ENCODE results near the gene EHF. TPM values are rescaled to one million over a fixed set of nuclear protein-coding genes. Genes with fewer than 3 reads are reported as not detected.

EHF gene
- total RNA-seq, 1 experiment from 2014 or later = 37.0 TPM

- ChIA-PET POLR2A (ENCODE audit: unreplicated experiment) (no interaction called here), CTCF (no interaction called here)
- Histone ChIP-seq H3K9ac (ENCODE audit: low read length) (no peak overlapping the region), H3K4me2 (ENCODE audit: low read length) (no peak overlapping the region), H3K27ac (ENCODE audit: low read length) (no peak overlapping the region), H3K79me2 (ENCODE audit: low read length) (no peaks in the 10 kb centered on the region), H3K4me1 (ENCODE audit: insufficient read depth, low read length) (peaks cover 26% of the 10 kb centered on the region), H3K9me2 (replicated peaks; ENCODE audit: low read length) (no peaks in the 10 kb centered on the region), H3K9me3 (ENCODE audit: low read length) (no peaks in the 10 kb centered on the region), H3K4me3 (ENCODE audit: low read length) (no peak overlapping the region), H2AFZ (ENCODE audit: low read length) (no peak overlapping the region), H3K27me3 (ENCODE audit: low read length) (no peaks in the 10 kb centered on the region), H4K20me1 (ENCODE audit: low read length) (no peaks in the 10 kb centered on the region), H3K36me3 (ENCODE audit: low read depth, low read length) (peaks cover 4% of the 10 kb centered on the region; the same call in 1 of the 2 replicates), H3F3A (ENCODE audit: low read length, unreplicated experiment) (no peaks in the 10 kb centered on the region)
- no peak for DNase-seq
- BruUV-seq (replicated peaks) = no TSS peak
- ATAC-seq = no peak
- TF ChIP-seq EZH2 (IDR thresholded peaks at IDR 0.05; ENCODE audit: low read length, unreplicated experiment) = no peak
- TF ChIP-seq EZH2phosphoT487 (IDR thresholded peaks at IDR 0.05; ENCODE audit: borderline replicate concordance, low read length) = no peak
- no peak for TF ChIP-seq CTCF (conservative IDR thresholded peaks at IDR 0.05; ENCODE audit: low read depth, low read length)
- intact Hi-C loops (cut with micrococcal nuclease) = no loop called here
Observed at GRCh38 chr11:34595960-34596644, 24.8 kb upstream of the EHF start.

- no peaks in the 10 kb centered on the region for H3K27me3 ChIP-seq (ENCODE audit: low read length)
- DNase-seq = peak; percentile 93
- peak; percentile 87 for ATAC-seq
- no peaks in the 10 kb centered on the region for H3K79me2 ChIP-seq (ENCODE audit: low read length)
- BruUV-seq (replicated peaks) = no TSS peak
- H3K36me3 ChIP-seq (ENCODE audit: low read depth, low read length) = peaks cover 4% of the 10 kb centered on the region; the same call in 1 of the 2 replicates
- intact Hi-C loops (cut with micrococcal nuclease) = loop anchor here (2.0 kb wide), 2 partner anchors 39 to 55 kb away; no protein-coding TSS in a partner anchor
- peak overlapping the region; percentile 92 for H3K27ac ChIP-seq (ENCODE audit: low read length)
- no peaks in the 10 kb centered on the region for H3K9me3 ChIP-seq (ENCODE audit: low read length)
- ChIA-PET POLR2A (ENCODE audit: unreplicated experiment) (no interaction called here), CTCF (no interaction called here)
- TF ChIP-seq EZH2 (IDR thresholded peaks at IDR 0.05; ENCODE audit: low read length, unreplicated experiment) (no peak), EZH2phosphoT487 (IDR thresholded peaks at IDR 0.05; ENCODE audit: borderline replicate concordance, low read length) (no peak)
- peak overlapping the region; percentile 39 for H2AFZ ChIP-seq (ENCODE audit: low read length)
- peak overlapping the region; percentile 59 for H3K9ac ChIP-seq (ENCODE audit: low read length)
- H3K4me3 ChIP-seq (ENCODE audit: low read length) = no peak overlapping the region
- no peaks in the 10 kb centered on the region for H3K9me2 ChIP-seq (replicated peaks; ENCODE audit: low read length)
- H3K4me2 ChIP-seq (ENCODE audit: low read length) = peak overlapping the region; percentile 50
- H3F3A ChIP-seq (ENCODE audit: low read length, unreplicated experiment) = no peaks in the 10 kb centered on the region
- H4K20me1 ChIP-seq (ENCODE audit: low read length) = no peaks in the 10 kb centered on the region
- H3K4me1 ChIP-seq (ENCODE audit: insufficient read depth, low read length) = peaks cover 32% of the 10 kb centered on the region
Observed at GRCh38 chr11:34599406-34599945, 21.4 kb upstream of the EHF start.

DNA sequence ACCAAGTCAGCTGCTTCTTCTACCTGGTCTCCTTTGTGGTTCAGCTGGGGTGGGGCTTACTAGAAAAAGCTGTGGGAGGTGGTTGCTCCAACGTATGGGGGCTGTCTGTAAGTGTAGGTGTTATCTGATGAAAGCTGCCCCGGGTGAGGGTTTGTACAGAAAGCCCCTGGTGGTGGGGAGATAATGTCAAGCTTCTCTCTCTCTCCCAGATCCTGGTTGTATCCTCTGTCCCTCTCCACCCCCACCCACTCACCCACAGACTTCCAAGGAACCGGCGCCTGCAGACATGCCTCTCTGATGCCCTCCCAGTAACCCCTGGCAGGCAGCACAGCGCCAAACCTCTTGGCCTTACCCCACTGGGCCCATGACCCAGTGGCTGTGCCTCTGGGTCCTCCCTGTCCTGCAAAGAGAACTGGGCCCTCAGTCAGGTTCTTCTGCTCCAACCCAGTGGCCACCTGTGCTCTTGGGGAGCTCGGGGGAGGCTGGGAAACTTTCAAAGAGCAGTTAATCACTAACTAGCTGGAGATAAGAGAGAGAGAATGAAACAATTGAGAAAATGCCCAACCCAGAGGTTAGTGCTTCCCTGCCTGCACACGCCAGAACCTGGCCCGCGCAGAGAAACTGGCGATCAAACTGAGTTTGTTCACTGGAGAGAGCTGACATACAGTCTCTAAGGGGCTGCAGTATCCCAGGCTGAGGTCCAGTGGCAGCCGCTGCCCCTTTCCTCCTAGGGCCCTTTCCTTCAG, 20.4 kb upstream of the EHF start:
- Histone ChIP-seq H3K4me1 (ENCODE audit: insufficient read depth, low read length) (peaks cover 26% of the 10 kb centered on the region), H2AFZ (ENCODE audit: low read length) (no peak overlapping the region), H3K36me3 (ENCODE audit: low read depth, low read length) (peaks cover 4% of the 10 kb centered on the region; the same call in 1 of the 2 replicates), H3K4me2 (ENCODE audit: low read length) (peak overlapping the region; percentile 50), H3K27ac (ENCODE audit: low read length) (peak overlapping the region; percentile 92), H3K9me3 (ENCODE audit: low read length) (no peaks in the 10 kb centered on the region), H3K27me3 (ENCODE audit: low read length) (no peaks in the 10 kb centered on the region), H3K79me2 (ENCODE audit: low read length) (no peaks in the 10 kb centered on the region), H4K20me1 (ENCODE audit: low read length) (no peaks in the 10 kb centered on the region), H3K4me3 (ENCODE audit: low read length) (no peak overlapping the region), H3K9ac (ENCODE audit: low read length) (peak overlapping the region; percentile 59), H3K9me2 (replicated peaks; ENCODE audit: low read length) (no peaks in the 10 kb centered on the region), H3F3A (ENCODE audit: low read length, unreplicated experiment) (no peaks in the 10 kb centered on the region)
- no peak for TF ChIP-seq EZH2 (IDR thresholded peaks at IDR 0.05; ENCODE audit: low read length, unreplicated experiment)
- no peak for TF ChIP-seq EZH2phosphoT487 (IDR thresholded peaks at IDR 0.05; ENCODE audit: borderline replicate concordance, low read length)
- no peak for TF ChIP-seq CTCF (conservative IDR thresholded peaks at IDR 0.05; ENCODE audit: low read depth, low read length)
- no peak for ATAC-seq
- BruUV-seq (replicated peaks) = no TSS peak
- DNase-seq = no peak
- ChIA-PET CTCF (interaction anchor here (0.6 kb wide), 1 partner anchor 15 kb away, joined by 15 read pairs; no protein-coding TSS in a partner anchor), POLR2A (ENCODE audit: unreplicated experiment) (no interaction called here)
- intact Hi-C loops (cut with micrococcal nuclease) = no loop called here
